ENCODE data around the gene HOXD9. TPM values are rescaled to one million over a fixed set of nuclear protein-coding genes. Genes with fewer than 3 reads are reported as not detected.
A peak's percentile ranks its signal among the peaks of the same experiment; 100 is the strongest.

Gene HOXD9
- total RNA-seq, 6 donors from 2014 or later: 0.40 to 1.2 TPM; not detected in 4

GRCh38 chr2:176105730-176106580 is 16.6 kb upstream of the HOXD9 start:
- no peaks in the 10 kb centered on the region for H3K9me3 ChIP-seq
- H3K36me3 ChIP-seq: no peaks in the 10 kb centered on the region
- ATAC-seq (ENCODE audit: low FRiP score in 2 of 2) (no peak), DNase-seq (no peak)
- 7 to 12% methylated on average over 24 to 25 of the region's 25 CpGs for WGBS, 2 donors
- H3K4me3 ChIP-seq: peak overlapping the region in 1 of 4 donors; percentile 23
- peaks cover 2 to 92% (median 59%) of the 10 kb centered on the region in 4 donors for H3K27me3 ChIP-seq
- no peak overlapping the region for H3K27ac ChIP-seq
- peaks cover 15 to 39% (median 31%) of the 10 kb centered on the region in 4 donors for H3K4me1 ChIP-seq
- no peak for TF ChIP-seq CTCF (IDR thresholded peaks at IDR 0.05)

- Histone ChIP-seq H3K27me3 (peaks cover 2 to 90% (median 62%) of the 10 kb centered on the region in 4 donors), H3K27ac (no peak within 1 kb of the TSS), H3K36me3 (no peaks in the 10 kb centered on the region), H3K4me3 (peak within 1 kb of the TSS in 3 of 4 donors; percentile 14 to 26 (median 23)), H3K9me3 (no peaks in the 10 kb centered on the region), H3K4me1 (peaks cover 15 to 39% (median 31%) of the 10 kb centered on the region in 4 donors)
- WGBS, 2 donors: 4 to 7% methylated on average over 14 to 56 of the region's 85 CpGs
- peak in 1 of 2 donors; percentile 37 for ATAC-seq (ENCODE audit: low FRiP score in 2 of 2)
- peak in 1 of 2 donors; percentile 84 for DNase-seq
- no peak for TF ChIP-seq EP300 (IDR thresholded peaks at IDR 0.05)
- TF ChIP-seq POLR2AphosphoS5 (IDR thresholded peaks at IDR 0.05): no peak
- TF ChIP-seq POLR2A (IDR thresholded peaks at IDR 0.05): no peak
- no peak for TF ChIP-seq CTCF (IDR thresholded peaks at IDR 0.05)
These were observed 15.7 kb upstream of the HOXD9 start, which contains the start of gene HOXD11 for GRCh38 chr2:176106581-176107539. Gene HOXD11 (plus strand): TSS chr2:176107280. CDS start chr2:176107356, 76 bp downstream.

DNA sequence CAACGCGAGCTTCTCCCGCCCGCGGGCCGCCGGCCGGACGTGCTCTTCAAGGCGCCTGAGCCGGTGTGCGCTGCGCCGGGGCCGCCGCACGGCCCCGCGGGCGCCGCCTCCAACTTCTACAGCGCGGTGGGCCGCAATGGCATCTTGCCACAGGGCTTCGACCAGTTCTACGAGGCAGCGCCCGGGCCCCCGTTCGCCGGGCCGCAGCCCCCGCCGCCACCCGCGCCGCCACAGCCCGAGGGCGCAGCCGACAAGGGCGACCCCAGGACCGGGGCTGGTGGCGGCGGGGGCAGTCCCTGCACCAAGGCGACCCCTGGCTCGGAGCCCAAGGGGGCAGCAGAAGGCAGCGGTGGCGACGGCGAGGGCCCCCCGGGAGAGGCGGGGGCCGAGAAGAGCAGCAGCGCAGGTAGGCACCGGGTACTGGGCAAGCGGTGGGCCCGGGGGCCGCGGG is 14.8 kb upstream of the HOXD9 start:
- peaks cover 15 to 39% (median 31%) of the 10 kb centered on the region in 4 donors for H3K4me1 ChIP-seq
- peaks cover 2 to 90% (median 65%) of the 10 kb centered on the region in 4 donors for H3K27me3 ChIP-seq
- 3% methylated on average over 18 of the region's 59 CpGs; no CpG with 5 or more reads in 1 of the 2 donors for WGBS, 2 donors
- peak in 1 of 2 donors; percentile 81 for DNase-seq
- H3K36me3 ChIP-seq: no peaks in the 10 kb centered on the region
- no peak for TF ChIP-seq POLR2A (IDR thresholded peaks at IDR 0.05)
- TF ChIP-seq POLR2AphosphoS5 (IDR thresholded peaks at IDR 0.05): no peak
- TF ChIP-seq CTCF (IDR thresholded peaks at IDR 0.05): no peak
- no peak for TF ChIP-seq EP300 (IDR thresholded peaks at IDR 0.05)
- no peak overlapping the region for H3K27ac ChIP-seq
- H3K9me3 ChIP-seq: no peaks in the 10 kb centered on the region
- no peak overlapping the region for H3K4me3 ChIP-seq
- no peak for ATAC-seq (ENCODE audit: low FRiP score in 2 of 2)

GRCh38 chr2:176109192-176109901 is 13.2 kb upstream of the HOXD9 start:
- ATAC-seq (ENCODE audit: low FRiP score in 2 of 2) (no peak), DNase-seq (peak in 1 of 2 donors; percentile 44)
- Histone ChIP-seq H3K36me3 (no peaks in the 10 kb centered on the region), H3K4me3 (no peak overlapping the region), H3K9me3 (no peaks in the 10 kb centered on the region), H3K4me1 (peaks cover 14 to 34% (median 26%) of the 10 kb centered on the region in 4 donors), H3K27ac (no peak overlapping the region), H3K27me3 (peaks cover 2 to 93% (median 63%) of the 10 kb centered on the region in 4 donors)
- 8 to 9% methylated on average over 25 to 26 of the region's 26 CpGs for WGBS, 2 donors
- TF ChIP-seq POLR2A (IDR thresholded peaks at IDR 0.05): no peak
- TF ChIP-seq CTCF (IDR thresholded peaks at IDR 0.05): no peak
- no peak for TF ChIP-seq POLR2AphosphoS5 (IDR thresholded peaks at IDR 0.05)
- TF ChIP-seq EP300 (IDR thresholded peaks at IDR 0.05): no peak
